Tibial artery (tissue), 4 donors: ENCODE data around the gene MGAT4A.

ENCODE experiments used
- DNase-seq, 2 donors: peaks; one replicate each; pipeline ENCODE4 v3.0.0-alpha.2; 2019
- H3K27ac ChIP-seq, 2 donors: fragments of 200-600 bp; sonication (generic) in 1 of 2; 1 replicate in 1 of 2; 2 replicates in 1 of 2; pipeline ENCODE4 v1.5.1; 2018 to 2019; ENCODE audit warnings: mild to moderate bottlenecking in 1 of 2
- H3K27me3 ChIP-seq, 2 donors: fragments of 200-600 bp; sonication (generic) in 1 of 2; one replicate each; pipeline versions ENCODE4 v1.5.1 to v1.6.0; 2016 to 2019
- H3K36me3 ChIP-seq, 3 donors: fragments of 200-600 bp; sonication (generic) in 2 of 3; one replicate each; pipeline ENCODE4 v1.5.1; 2016 to 2019; ENCODE audit warnings: mild to moderate bottlenecking in 2 of 3
- H3K4me1 ChIP-seq, 4 donors: fragments of 200-600 bp; sonication (generic) in 2 of 4; 1 replicate in 3 of 4; 2 replicates in 1 of 4; pipeline ENCODE4 v1.5.1; 2016 to 2019
- H3K4me3 ChIP-seq, 2 donors: fragments of 200-600 bp; sonication (generic) in 1 of 2; 1 replicate in 1 of 2; 2 replicates in 1 of 2; pipeline ENCODE4 v1.5.1; 2018 to 2019; ENCODE audit warnings: mild to moderate bottlenecking in 2 of 2
- H3K9me3 ChIP-seq, 3 donors: fragments of 200-600 bp; sonication (generic) in 1 of 3; one replicate each; pipeline ENCODE4 v1.5.1; 2016 to 2019
- intact Hi-C: fragments of 100-400 bp; cut with DNase I; formaldehyde crosslinking; loops from one replicate; pipeline ENCODE4 v1.15.0; 2023; ENCODE audit warnings: low total_unique reads
- TF ChIP-seq, protein P1 (sequence below), 2 experiments: fragments of 200-600 bp in 1 of 2; fragments of 450-650 bp in 1 of 2; IDR thresholded peaks; one replicate each; pipeline ENCODE4 v1.5.1; 2017 to 2019; ENCODE audit warnings: antibody characterized with exemption in 2 of 2, mild to moderate bottlenecking in 1 of 2, moderate library complexity in 1 of 2

Gene MGAT4A

DNA sequence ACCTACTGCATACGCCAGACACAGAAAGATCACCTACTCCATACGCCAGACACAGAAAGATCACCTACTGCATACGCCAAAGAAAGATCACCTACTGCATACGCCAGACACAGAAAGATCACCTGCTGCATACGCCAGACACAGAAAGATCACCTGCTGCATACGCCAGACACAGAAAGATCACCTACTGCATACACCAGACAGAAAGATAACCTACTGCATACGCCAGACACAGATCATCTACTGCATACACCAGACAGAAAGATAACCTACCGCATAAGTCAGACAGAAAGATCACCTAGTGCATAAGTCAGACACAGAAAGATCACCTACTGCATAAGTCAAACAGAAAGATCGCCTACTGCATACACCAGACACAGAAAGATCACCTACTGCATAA lies 148.4 kb downstream of the MGAT4A start:
- TF ChIP-seq, protein P1, sequence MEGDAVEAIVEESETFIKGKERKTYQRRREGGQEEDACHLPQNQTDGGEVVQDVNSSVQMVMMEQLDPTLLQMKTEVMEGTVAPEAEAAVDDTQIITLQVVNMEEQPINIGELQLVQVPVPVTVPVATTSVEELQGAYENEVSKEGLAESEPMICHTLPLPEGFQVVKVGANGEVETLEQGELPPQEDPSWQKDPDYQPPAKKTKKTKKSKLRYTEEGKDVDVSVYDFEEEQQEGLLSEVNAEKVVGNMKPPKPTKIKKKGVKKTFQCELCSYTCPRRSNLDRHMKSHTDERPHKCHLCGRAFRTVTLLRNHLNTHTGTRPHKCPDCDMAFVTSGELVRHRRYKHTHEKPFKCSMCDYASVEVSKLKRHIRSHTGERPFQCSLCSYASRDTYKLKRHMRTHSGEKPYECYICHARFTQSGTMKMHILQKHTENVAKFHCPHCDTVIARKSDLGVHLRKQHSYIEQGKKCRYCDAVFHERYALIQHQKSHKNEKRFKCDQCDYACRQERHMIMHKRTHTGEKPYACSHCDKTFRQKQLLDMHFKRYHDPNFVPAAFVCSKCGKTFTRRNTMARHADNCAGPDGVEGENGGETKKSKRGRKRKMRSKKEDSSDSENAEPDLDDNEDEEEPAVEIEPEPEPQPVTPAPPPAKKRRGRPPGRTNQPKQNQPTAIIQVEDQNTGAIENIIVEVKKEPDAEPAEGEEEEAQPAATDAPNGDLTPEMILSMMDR (IDR thresholded peaks at IDR 0.05), result no peak
- no peak overlapping the region for H3K27ac ChIP-seq
- DNase-seq, result no peak
- no peaks in the 10 kb centered on the region for H3K27me3 ChIP-seq
- intact Hi-C loops, result no loop called here
- no peak overlapping the region for H3K4me3 ChIP-seq
- no peaks in the 10 kb centered on the region for H3K4me1 ChIP-seq
- peaks cover 17 to 73% (median 48%) of the 10 kb centered on the region in 3 donors for H3K36me3 ChIP-seq
- no peaks in the 10 kb centered on the region for H3K9me3 ChIP-seq

DNA sequence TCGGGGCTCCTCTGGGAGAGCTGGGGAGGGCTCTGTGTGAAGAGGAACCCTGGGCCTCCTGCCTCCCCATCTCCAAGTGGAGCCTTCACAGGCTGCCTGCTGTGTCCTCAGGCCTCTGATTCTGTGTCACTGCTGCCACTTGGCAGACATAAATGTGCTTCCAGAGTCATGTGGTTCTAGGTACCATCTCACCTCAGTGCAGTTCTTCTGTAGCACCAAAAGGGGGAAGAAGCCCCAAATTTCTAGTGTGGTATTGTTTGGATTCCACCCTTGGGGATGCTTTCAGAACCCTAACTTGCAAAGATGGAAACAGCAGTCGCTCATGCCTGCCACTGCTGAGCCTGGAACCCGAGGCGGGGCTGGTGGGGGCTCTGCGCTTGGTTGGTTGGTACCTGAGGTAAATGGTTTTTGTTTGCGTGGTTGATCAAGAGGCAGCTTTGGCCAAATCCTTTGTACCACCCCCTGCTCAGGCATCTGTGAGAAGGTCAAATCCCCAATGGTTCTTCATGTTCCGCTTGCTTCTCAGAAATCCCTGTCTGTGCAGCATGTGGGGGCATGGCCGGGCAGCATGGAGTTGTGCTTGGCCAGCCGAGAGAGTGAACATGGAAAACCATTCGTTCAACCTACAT lies 150.2 kb downstream of the MGAT4A start:
- Histone ChIP-seq H3K4me3 (no peak overlapping the region), H3K9me3 (no peaks in the 10 kb centered on the region), H3K27ac (no peak overlapping the region), H3K4me1 (no peaks in the 10 kb centered on the region), H3K36me3 (peaks cover 25 to 85% (median 53%) of the 10 kb centered on the region in 3 donors), H3K27me3 (no peaks in the 10 kb centered on the region)
- TF ChIP-seq, protein P1 (IDR thresholded peaks at IDR 0.05), result no peak
- intact Hi-C loops, result no loop called here
- no peak for DNase-seq

DNA sequence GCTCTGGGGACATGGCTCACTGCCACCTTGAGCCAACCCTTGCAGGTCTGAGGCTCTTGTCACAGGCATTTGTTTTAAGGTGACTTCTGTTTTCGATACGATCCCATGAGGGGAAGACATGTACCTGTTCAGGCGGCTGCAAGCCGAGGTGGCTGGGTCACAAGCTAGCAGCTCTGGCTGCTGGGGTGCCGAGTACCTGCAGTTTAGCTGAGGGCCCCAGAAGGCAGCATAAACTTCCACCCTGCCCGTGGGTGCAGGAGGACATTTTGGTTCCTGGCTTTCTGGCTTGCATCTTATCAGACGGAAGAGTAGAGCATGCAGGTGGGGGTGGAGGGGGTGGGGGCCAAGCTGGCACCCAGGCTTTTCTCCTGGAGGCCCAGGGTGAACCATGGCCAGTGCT lies 151.0 kb downstream of the MGAT4A start:
- Histone ChIP-seq H3K36me3 (peaks cover 25 to 93% (median 56%) of the 10 kb centered on the region in 3 donors), H3K9me3 (no peaks in the 10 kb centered on the region), H3K27me3 (no peaks in the 10 kb centered on the region), H3K27ac (no peak overlapping the region), H3K4me1 (no peaks in the 10 kb centered on the region), H3K4me3 (no peak overlapping the region)
- TF ChIP-seq, protein P1 (IDR thresholded peaks at IDR 0.05), result no peak
- no peak for DNase-seq
- intact Hi-C loops, result no loop called here

DNA sequence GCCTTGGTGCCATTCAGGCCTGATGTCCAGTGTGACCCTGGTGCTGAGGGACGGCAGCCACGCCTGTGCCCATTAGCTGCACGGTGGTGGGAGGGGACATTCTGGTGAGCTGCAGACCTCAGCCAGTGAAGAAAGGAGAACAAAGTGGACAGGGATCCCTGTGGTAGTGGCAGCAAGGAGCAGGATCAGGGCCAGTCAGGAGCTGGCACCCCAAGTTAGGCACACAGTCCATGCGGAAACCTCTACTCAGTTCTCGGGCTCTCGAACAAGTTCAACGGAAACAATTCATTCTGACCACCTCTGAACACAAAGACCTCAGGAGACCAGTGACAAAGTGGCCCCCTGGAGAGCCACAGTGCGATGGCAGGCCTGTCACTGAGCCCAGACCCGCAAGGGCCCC lies 152.7 kb downstream of the MGAT4A start:
- TF ChIP-seq, protein P1 (IDR thresholded peaks at IDR 0.05), result no peak
- Histone ChIP-seq H3K27me3 (no peaks in the 10 kb centered on the region), H3K36me3 (peaks cover 35 to 93% (median 59%) of the 10 kb centered on the region in 3 donors), H3K9me3 (no peaks in the 10 kb centered on the region), H3K27ac (no peak overlapping the region), H3K4me3 (no peak overlapping the region), H3K4me1 (no peaks in the 10 kb centered on the region)
- intact Hi-C loops, result no loop called here
- no peak for DNase-seq

DNA sequence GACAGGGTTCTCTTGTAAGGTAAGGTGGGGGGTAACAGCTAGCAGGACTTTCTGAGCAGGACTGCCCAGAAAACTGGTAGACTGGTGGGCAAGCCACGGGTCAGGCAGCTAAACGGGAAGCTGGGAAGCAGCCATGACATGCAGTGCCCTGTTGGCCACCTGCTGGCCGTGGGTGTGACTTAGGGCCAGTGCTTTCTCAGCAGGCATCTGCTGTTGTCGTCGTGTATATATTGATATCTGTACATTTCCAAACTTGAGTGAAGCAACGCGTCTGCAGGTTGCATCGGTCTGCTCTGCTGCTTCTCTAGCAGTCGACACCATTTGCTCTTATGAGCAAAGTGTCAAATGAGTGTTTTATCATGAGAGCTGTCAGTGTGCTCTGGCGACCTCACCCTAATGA lies 153.6 kb downstream of the MGAT4A start:
- intact Hi-C loops, result no loop called here
- Histone ChIP-seq H3K4me1 (no peaks in the 10 kb centered on the region), H3K27me3 (no peaks in the 10 kb centered on the region), H3K9me3 (no peaks in the 10 kb centered on the region), H3K36me3 (peaks cover 31 to 93% (median 60%) of the 10 kb centered on the region in 3 donors), H3K4me3 (no peak overlapping the region), H3K27ac (no peak overlapping the region)
- TF ChIP-seq, protein P1 (IDR thresholded peaks at IDR 0.05), result no peak
- no peak for DNase-seq
